ENCODE measurements around the gene TWIST1.

GRCh38 chr7:19089378-19089777 is 28.1 kb downstream of the TWIST1 start:
- TF ChIP-seq CTCF (IDR thresholded peaks at IDR 0.05) (no peak), POLR2AphosphoS5 (IDR thresholded peaks at IDR 0.05; ENCODE audit: low read depth, low read length) (no peak), MXI1 (IDR thresholded peaks at IDR 0.05; ENCODE audit: low read depth, low read length) (no peak), RFX5 (IDR thresholded peaks at IDR 0.05; ENCODE audit: low read length) (no peak), NRF1 (IDR thresholded peaks at IDR 0.05; ENCODE audit: low read depth, low read length) (no peak), MEF2A (IDR thresholded peaks at IDR 0.05; ENCODE audit: borderline replicate concordance, low read depth) (no peak), EP300 (IDR thresholded peaks at IDR 0.05; ENCODE audit: borderline replicate concordance in 1 of 2, low read depth in 1 of 2, low read length in 1 of 2) (no peak), USF1 (IDR thresholded peaks at IDR 0.05; ENCODE audit: borderline replicate concordance, low read depth) (no peak), ZBTB33 (IDR thresholded peaks at IDR 0.05; ENCODE audit: borderline replicate concordance, low read depth) (no peak), TAF1 (IDR thresholded peaks at IDR 0.05; ENCODE audit: borderline replicate concordance, low read depth, low read length) (no peak), RXRA (IDR thresholded peaks at IDR 0.05; ENCODE audit: borderline replicate concordance, low read depth) (no peak)
- TF ChIP-seq, protein P1, sequence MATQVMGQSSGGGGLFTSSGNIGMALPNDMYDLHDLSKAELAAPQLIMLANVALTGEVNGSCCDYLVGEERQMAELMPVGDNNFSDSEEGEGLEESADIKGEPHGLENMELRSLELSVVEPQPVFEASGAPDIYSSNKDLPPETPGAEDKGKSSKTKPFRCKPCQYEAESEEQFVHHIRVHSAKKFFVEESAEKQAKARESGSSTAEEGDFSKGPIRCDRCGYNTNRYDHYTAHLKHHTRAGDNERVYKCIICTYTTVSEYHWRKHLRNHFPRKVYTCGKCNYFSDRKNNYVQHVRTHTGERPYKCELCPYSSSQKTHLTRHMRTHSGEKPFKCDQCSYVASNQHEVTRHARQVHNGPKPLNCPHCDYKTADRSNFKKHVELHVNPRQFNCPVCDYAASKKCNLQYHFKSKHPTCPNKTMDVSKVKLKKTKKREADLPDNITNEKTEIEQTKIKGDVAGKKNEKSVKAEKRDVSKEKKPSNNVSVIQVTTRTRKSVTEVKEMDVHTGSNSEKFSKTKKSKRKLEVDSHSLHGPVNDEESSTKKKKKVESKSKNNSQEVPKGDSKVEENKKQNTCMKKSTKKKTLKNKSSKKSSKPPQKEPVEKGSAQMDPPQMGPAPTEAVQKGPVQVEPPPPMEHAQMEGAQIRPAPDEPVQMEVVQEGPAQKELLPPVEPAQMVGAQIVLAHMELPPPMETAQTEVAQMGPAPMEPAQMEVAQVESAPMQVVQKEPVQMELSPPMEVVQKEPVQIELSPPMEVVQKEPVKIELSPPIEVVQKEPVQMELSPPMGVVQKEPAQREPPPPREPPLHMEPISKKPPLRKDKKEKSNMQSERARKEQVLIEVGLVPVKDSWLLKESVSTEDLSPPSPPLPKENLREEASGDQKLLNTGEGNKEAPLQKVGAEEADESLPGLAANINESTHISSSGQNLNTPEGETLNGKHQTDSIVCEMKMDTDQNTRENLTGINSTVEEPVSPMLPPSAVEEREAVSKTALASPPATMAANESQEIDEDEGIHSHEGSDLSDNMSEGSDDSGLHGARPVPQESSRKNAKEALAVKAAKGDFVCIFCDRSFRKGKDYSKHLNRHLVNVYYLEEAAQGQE (IDR thresholded peaks at IDR 0.05; ENCODE audit: low read depth, low read length) = no peak
- TF ChIP-seq, protein P2, sequence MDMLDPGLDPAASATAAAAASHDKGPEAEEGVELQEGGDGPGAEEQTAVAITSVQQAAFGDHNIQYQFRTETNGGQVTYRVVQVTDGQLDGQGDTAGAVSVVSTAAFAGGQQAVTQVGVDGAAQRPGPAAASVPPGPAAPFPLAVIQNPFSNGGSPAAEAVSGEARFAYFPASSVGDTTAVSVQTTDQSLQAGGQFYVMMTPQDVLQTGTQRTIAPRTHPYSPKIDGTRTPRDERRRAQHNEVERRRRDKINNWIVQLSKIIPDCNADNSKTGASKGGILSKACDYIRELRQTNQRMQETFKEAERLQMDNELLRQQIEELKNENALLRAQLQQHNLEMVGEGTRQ (IDR thresholded peaks at IDR 0.05; ENCODE audit: borderline replicate concordance, low read depth, low read length) = no peak

Data from SK-N-SH (cell line).